Stimulated activated naive B cell treated with anti-CD40 and anti-IgM and Interleukin-4, amounts not matched to agents 10 μg/mL and 1 μg/mL and 100 μg/mL, for 72 hours (primary cell): ENCODE results near the gene NOTCH1.

Experiments used
- ATAC-seq, 2 donors: fragments of 150-1000 bp; cut with Tn5 transposase; replicated peaks; 2 replicates each; pipeline ENCODE4 v1.10.0; 2021; ENCODE audit warnings: moderate library complexity in 1 of 2
- DNase-seq: peaks from one replicate; pipeline ENCODE4 v3.0.0; 2021
- H3K27ac Mint-ChIP-seq: one replicate; pipeline ENCODE4 v1.8.0; 2022; ENCODE audit warnings: mild to moderate bottlenecking, mixed read lengths
- H3K27me3 Mint-ChIP-seq, 2 donors: one replicate each; pipeline ENCODE4 v1.8.0; 2022; ENCODE audit warnings: mixed read lengths in 2 of 2
- H3K36me3 Mint-ChIP-seq, 2 donors: one replicate each; pipeline ENCODE4 v1.8.0; 2022; ENCODE audit warnings: mixed read lengths in 2 of 2, mild to moderate bottlenecking in 1 of 2
- H3K4me1 Mint-ChIP-seq, 2 donors: one replicate each; pipeline ENCODE4 v1.8.0; 2022; ENCODE audit warnings: mixed read lengths in 2 of 2, mild to moderate bottlenecking in 1 of 2
- H3K4me3 Mint-ChIP-seq, 2 donors: one replicate each; pipeline ENCODE4 v1.8.0; 2022; ENCODE audit warnings: mild to moderate bottlenecking in 2 of 2, mixed read lengths in 2 of 2, moderate library complexity in 1 of 2
- H3K9me3 Mint-ChIP-seq, 2 donors: one replicate each; pipeline ENCODE4 v1.8.0; 2022; ENCODE audit warnings: mixed read lengths in 2 of 2, mild to moderate bottlenecking in 1 of 2

NOTCH1 gene

GRCh38 chr9:136520053-136520540, 25.8 kb downstream of the NOTCH1 start:
- Mint-ChIP-seq H3K4me3 (no peak overlapping the region), H3K27ac (no peak overlapping the region), H3K36me3 (peaks cover 24 to 25% of the 10 kb centered on the region in 2 donors), H3K27me3 (no peaks in the 10 kb centered on the region), H3K9me3 (no peaks in the 10 kb centered on the region), H3K4me1 (peaks cover 0 to 4% of the 10 kb centered on the region in 2 donors)
- DNase-seq: no peak
- no peak for ATAC-seq

- DNase-seq (no peak), ATAC-seq (no peak)
- peaks cover 26 to 28% of the 10 kb centered on the region in 2 donors for H3K36me3 Mint-ChIP-seq
- no peak overlapping the region for H3K27ac Mint-ChIP-seq
- no peaks in the 10 kb centered on the region for H3K27me3 Mint-ChIP-seq
- no peaks in the 10 kb centered on the region for H3K9me3 Mint-ChIP-seq
- H3K4me3 Mint-ChIP-seq: no peak overlapping the region
- H3K4me1 Mint-ChIP-seq: peaks cover 0 to 4% of the 10 kb centered on the region in 2 donors
Measured at GRCh38 chr9:136519263-136520052, 26.4 kb downstream of the NOTCH1 start.

- no peak overlapping the region for H3K27ac Mint-ChIP-seq
- no peak overlapping the region for H3K4me3 Mint-ChIP-seq
- DNase-seq (no peak), ATAC-seq (no peak)
- H3K27me3 Mint-ChIP-seq: no peaks in the 10 kb centered on the region
- H3K4me1 Mint-ChIP-seq: peaks cover 0 to 4% of the 10 kb centered on the region in 2 donors
- peaks cover 25 to 29% of the 10 kb centered on the region in 2 donors for H3K36me3 Mint-ChIP-seq
- H3K9me3 Mint-ChIP-seq: no peaks in the 10 kb centered on the region
Measured at GRCh38 chr9:136518623-136519022, 27.2 kb downstream of the NOTCH1 start.

- DNase-seq: no peak
- Mint-ChIP-seq H3K36me3 (peaks cover 31 to 36% of the 10 kb centered on the region in 2 donors), H3K27me3 (no peaks in the 10 kb centered on the region), H3K4me1 (peaks cover 0 to 4% of the 10 kb centered on the region in 2 donors), H3K9me3 (no peaks in the 10 kb centered on the region), H3K4me3 (no peak overlapping the region), H3K27ac (no peak overlapping the region)
- no peak for ATAC-seq
Measured at GRCh38 chr9:136517950-136518349, 27.9 kb downstream of the NOTCH1 start.

- Mint-ChIP-seq H3K4me1 (peaks cover 0 to 3% of the 10 kb centered on the region in 2 donors), H3K27ac (no peak overlapping the region), H3K27me3 (no peaks in the 10 kb centered on the region), H3K4me3 (no peak overlapping the region), H3K9me3 (no peaks in the 10 kb centered on the region), H3K36me3 (peaks cover 32 to 37% of the 10 kb centered on the region in 2 donors)
- ATAC-seq (no peak), DNase-seq (no peak)
Measured at GRCh38 chr9:136517012-136517743, 28.7 kb downstream of the NOTCH1 start.

- no peak overlapping the region for H3K27ac Mint-ChIP-seq
- H3K4me1 Mint-ChIP-seq: no peaks in the 10 kb centered on the region
- no peak overlapping the region for H3K4me3 Mint-ChIP-seq
- ATAC-seq (no peak), DNase-seq (no peak)
- peaks cover 33 to 41% of the 10 kb centered on the region in 2 donors for H3K36me3 Mint-ChIP-seq
- no peaks in the 10 kb centered on the region for H3K9me3 Mint-ChIP-seq
- H3K27me3 Mint-ChIP-seq: no peaks in the 10 kb centered on the region
Measured at GRCh38 chr9:136516191-136516654, 29.6 kb downstream of the NOTCH1 start.

GRCh38 chr9:136515276-136515675, 30.6 kb downstream of the NOTCH1 start:
- H3K4me3 Mint-ChIP-seq: no peak overlapping the region
- no peaks in the 10 kb centered on the region for H3K27me3 Mint-ChIP-seq
- no peak for ATAC-seq
- no peak for DNase-seq
- H3K4me1 Mint-ChIP-seq: no peaks in the 10 kb centered on the region
- H3K27ac Mint-ChIP-seq: no peak overlapping the region
- H3K36me3 Mint-ChIP-seq: peaks cover 36 to 47% of the 10 kb centered on the region in 2 donors
- no peaks in the 10 kb centered on the region for H3K9me3 Mint-ChIP-seq

- no peak for ATAC-seq
- Mint-ChIP-seq H3K4me3 (no peak overlapping the region), H3K9me3 (no peaks in the 10 kb centered on the region), H3K36me3 (peaks cover 34 to 47% of the 10 kb centered on the region in 2 donors), H3K27ac (no peak overlapping the region), H3K27me3 (no peaks in the 10 kb centered on the region), H3K4me1 (no peaks in the 10 kb centered on the region)
- DNase-seq: no peak
Measured at GRCh38 chr9:136514022-136514714, 31.7 kb downstream of the NOTCH1 start.

GRCh38 chr9:136513191-136513590, 32.7 kb downstream of the NOTCH1 start:
- H3K36me3 Mint-ChIP-seq: peaks cover 32 to 43% of the 10 kb centered on the region in 2 donors
- ATAC-seq: no peak
- H3K27me3 Mint-ChIP-seq: no peaks in the 10 kb centered on the region
- H3K4me1 Mint-ChIP-seq: no peaks in the 10 kb centered on the region
- no peak overlapping the region for H3K4me3 Mint-ChIP-seq
- H3K9me3 Mint-ChIP-seq: no peaks in the 10 kb centered on the region
- H3K27ac Mint-ChIP-seq: no peak overlapping the region
- no peak for DNase-seq

GRCh38 chr9:136512651-136513071, 33.2 kb downstream of the NOTCH1 start:
- Mint-ChIP-seq H3K4me1 (no peaks in the 10 kb centered on the region), H3K4me3 (no peak overlapping the region), H3K27me3 (no peaks in the 10 kb centered on the region), H3K36me3 (peaks cover 33 to 38% of the 10 kb centered on the region in 2 donors), H3K27ac (no peak overlapping the region), H3K9me3 (no peaks in the 10 kb centered on the region)
- ATAC-seq (peak; percentile 63 to 66), DNase-seq (no peak)

- ATAC-seq: no peak
- H3K9me3 Mint-ChIP-seq: no peaks in the 10 kb centered on the region
- no peak overlapping the region for H3K4me3 Mint-ChIP-seq
- H3K27ac Mint-ChIP-seq: no peak overlapping the region
- DNase-seq: no peak
- no peaks in the 10 kb centered on the region for H3K4me1 Mint-ChIP-seq
- H3K36me3 Mint-ChIP-seq: peaks cover 30 to 35% of the 10 kb centered on the region in 2 donors
- no peaks in the 10 kb centered on the region for H3K27me3 Mint-ChIP-seq
Measured at GRCh38 chr9:136511670-136512592, 33.9 kb downstream of the NOTCH1 start.

GRCh38 chr9:136511144-136511669, 34.6 kb downstream of the NOTCH1 start:
- DNase-seq (no peak), ATAC-seq (no peak)
- Mint-ChIP-seq H3K4me3 (no peak overlapping the region), H3K27me3 (no peaks in the 10 kb centered on the region), H3K36me3 (peaks cover 24 to 33% of the 10 kb centered on the region in 2 donors), H3K27ac (no peak overlapping the region), H3K4me1 (no peaks in the 10 kb centered on the region), H3K9me3 (no peaks in the 10 kb centered on the region)

GRCh38 chr9:136510561-136510960, 35.3 kb downstream of the NOTCH1 start:
- Mint-ChIP-seq H3K27me3 (no peaks in the 10 kb centered on the region), H3K4me1 (no peaks in the 10 kb centered on the region), H3K4me3 (no peak overlapping the region), H3K27ac (no peak overlapping the region), H3K36me3 (peaks cover 25 to 30% of the 10 kb centered on the region in 2 donors), H3K9me3 (no peaks in the 10 kb centered on the region)
- ATAC-seq (no peak), DNase-seq (no peak)
